Esophagus muscularis mucosa (tissue), 3 donors: ENCODE measurements around the gene SLC37A3.

Source experiments
- POLR2A ChIP-seq: fragments of 450-650 bp; IDR thresholded peaks from one replicate; pipeline ENCODE4 v1.6.1; 2017; ENCODE audit warnings: antibody characterized with exemption, moderate library complexity, mild to moderate bottlenecking, low read depth
- POLR2AphosphoS5 ChIP-seq, 2 donors: sonication (generic); formaldehyde crosslinking; IDR thresholded peaks; one replicate each; pipeline ENCODE4 v1.6.1; 2017; ENCODE audit warnings: antibody characterized with exemption in 2 of 2
- TF ChIP-seq, protein P1 (sequence below), 3 experiments: fragments of 200-600 bp in 2 of 3; fragments of 450-650 bp in 1 of 3; sonication (generic) in 2 of 3; IDR thresholded peaks; one replicate each; pipeline ENCODE4 v1.5.1; 2017 to 2019; ENCODE audit warnings: antibody characterized with exemption in 3 of 3, mild to moderate bottlenecking in 2 of 3, moderate library complexity in 1 of 3

- TF ChIP-seq POLR2A (no peak), POLR2AphosphoS5 (IDR thresholded peaks at IDR 0.05) (no peak)
- TF ChIP-seq, protein P1, sequence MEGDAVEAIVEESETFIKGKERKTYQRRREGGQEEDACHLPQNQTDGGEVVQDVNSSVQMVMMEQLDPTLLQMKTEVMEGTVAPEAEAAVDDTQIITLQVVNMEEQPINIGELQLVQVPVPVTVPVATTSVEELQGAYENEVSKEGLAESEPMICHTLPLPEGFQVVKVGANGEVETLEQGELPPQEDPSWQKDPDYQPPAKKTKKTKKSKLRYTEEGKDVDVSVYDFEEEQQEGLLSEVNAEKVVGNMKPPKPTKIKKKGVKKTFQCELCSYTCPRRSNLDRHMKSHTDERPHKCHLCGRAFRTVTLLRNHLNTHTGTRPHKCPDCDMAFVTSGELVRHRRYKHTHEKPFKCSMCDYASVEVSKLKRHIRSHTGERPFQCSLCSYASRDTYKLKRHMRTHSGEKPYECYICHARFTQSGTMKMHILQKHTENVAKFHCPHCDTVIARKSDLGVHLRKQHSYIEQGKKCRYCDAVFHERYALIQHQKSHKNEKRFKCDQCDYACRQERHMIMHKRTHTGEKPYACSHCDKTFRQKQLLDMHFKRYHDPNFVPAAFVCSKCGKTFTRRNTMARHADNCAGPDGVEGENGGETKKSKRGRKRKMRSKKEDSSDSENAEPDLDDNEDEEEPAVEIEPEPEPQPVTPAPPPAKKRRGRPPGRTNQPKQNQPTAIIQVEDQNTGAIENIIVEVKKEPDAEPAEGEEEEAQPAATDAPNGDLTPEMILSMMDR (IDR thresholded peaks at IDR 0.05), result peak; percentile 19 to 45 (median 32)
Measured at GRCh38 chr7:140342727-140343514, 55.4 kb downstream of the SLC37A3 start.
